KMS-11 (cell line): Measurements from ENCODE around the gene LDLRAD3.

Experiments
- H2AFZ ChIP-seq: fragments of 200-600 bp; sonication (generic); 2 replicates; pipeline ENCODE4 v1.6.1; 2016; ENCODE audit warnings: antibody characterized with exemption, mixed run types, low read depth
- H3K27ac ChIP-seq: fragments of 200-600 bp; sonication (generic); 2 replicates; pipeline ENCODE4 v1.6.1; 2016; ENCODE audit warnings: mild to moderate bottlenecking, mixed run types
- H3K27me3 ChIP-seq: fragments of 200-600 bp; sonication (generic); 2 replicates; pipeline ENCODE4 v1.6.1; 2017; ENCODE audit warnings: mild to moderate bottlenecking, low read depth, mixed run types, moderate library complexity; ENCODE audit not compliant: insufficient read depth
- H3K36me3 ChIP-seq: fragments of 200-600 bp; sonication (generic); 2 replicates; pipeline ENCODE4 v1.6.1; 2017; ENCODE audit warnings: mild to moderate bottlenecking, mixed run types; ENCODE audit not compliant: insufficient read depth
- H3K4me1 ChIP-seq: fragments of 200-600 bp; sonication (generic); 2 replicates; pipeline ENCODE4 v1.6.1; 2016; ENCODE audit warnings: mild to moderate bottlenecking, low read depth, mixed run types; ENCODE audit not compliant: poor library complexity, severe bottlenecking
- H3K4me2 ChIP-seq: fragments of 200-600 bp; sonication (generic); 2 replicates; pipeline ENCODE4 v1.7.0; 2016; ENCODE audit warnings: mild to moderate bottlenecking, mixed run types
- H3K4me3 ChIP-seq: fragments of 200-600 bp; sonication (generic); IDR thresholded peaks from 2 replicates; pipeline ENCODE4 v1.6.1; 2017; ENCODE audit warnings: low read depth, low read length, mixed read lengths; ENCODE audit not compliant: insufficient read depth
- H3K79me2 ChIP-seq: fragments of 200-600 bp; sonication (generic); 2 replicates; pipeline ENCODE4 v1.6.1; 2016; ENCODE audit warnings: low read depth, mixed run types; ENCODE audit not compliant: insufficient read depth
- H3K9ac ChIP-seq: fragments of 200-600 bp; sonication (generic); 2 replicates; pipeline ENCODE4 v1.6.1; 2016; ENCODE audit warnings: mild to moderate bottlenecking, mixed run types
- H4K20me1 ChIP-seq: fragments of 200-600 bp; sonication (generic); 2 replicates; pipeline ENCODE4 v1.6.1; 2016; ENCODE audit warnings: mild to moderate bottlenecking, mixed run types; ENCODE audit not compliant: insufficient read depth
- TF ChIP-seq, protein P1 (sequence below): fragments of 200-600 bp; sonication (generic); conservative IDR thresholded peaks from 2 replicates; pipeline ENCODE4 v1.6.1; 2017; ENCODE audit warnings: low read depth, mild to moderate bottlenecking, antibody characterized with exemption, low read length, moderate library complexity, mixed read lengths

The LDLRAD3 gene

DNA sequence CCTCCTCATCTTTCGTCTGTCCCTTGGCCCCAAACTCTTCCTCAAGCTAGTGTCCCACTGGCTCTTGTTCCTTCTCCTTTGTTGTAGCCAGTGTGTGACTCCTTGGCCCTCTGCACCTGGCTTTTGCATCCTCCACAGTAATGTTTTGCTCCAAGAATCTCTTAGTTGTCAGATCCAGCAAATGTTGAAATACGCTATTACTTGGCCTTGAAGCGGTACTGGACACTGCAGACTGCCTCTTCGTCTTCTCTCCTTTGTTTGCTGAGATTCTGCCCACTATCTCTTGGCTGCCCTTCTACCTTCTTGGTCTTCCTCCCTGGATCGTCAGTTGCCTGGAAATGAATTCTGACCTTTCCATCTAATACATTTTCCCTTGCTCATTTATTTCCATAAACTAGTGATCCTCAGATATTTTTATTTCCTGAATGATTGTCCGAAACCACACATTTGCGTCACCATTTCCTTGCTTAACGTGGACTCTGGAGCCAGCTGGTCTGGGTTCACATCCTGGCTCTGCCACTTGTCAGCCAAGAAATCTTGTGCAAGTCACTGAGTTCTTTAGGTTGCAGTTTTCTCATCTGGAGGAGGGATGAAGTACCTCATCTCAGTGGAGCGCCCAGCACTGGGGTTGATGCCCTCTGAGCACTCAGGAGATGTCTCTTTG lies 113.6 kb downstream of the LDLRAD3 start:
- no peak overlapping the region for H3K4me2 ChIP-seq
- no peaks in the 10 kb centered on the region for H4K20me1 ChIP-seq
- no peak overlapping the region for H3K27ac ChIP-seq
- TF ChIP-seq, protein P1, sequence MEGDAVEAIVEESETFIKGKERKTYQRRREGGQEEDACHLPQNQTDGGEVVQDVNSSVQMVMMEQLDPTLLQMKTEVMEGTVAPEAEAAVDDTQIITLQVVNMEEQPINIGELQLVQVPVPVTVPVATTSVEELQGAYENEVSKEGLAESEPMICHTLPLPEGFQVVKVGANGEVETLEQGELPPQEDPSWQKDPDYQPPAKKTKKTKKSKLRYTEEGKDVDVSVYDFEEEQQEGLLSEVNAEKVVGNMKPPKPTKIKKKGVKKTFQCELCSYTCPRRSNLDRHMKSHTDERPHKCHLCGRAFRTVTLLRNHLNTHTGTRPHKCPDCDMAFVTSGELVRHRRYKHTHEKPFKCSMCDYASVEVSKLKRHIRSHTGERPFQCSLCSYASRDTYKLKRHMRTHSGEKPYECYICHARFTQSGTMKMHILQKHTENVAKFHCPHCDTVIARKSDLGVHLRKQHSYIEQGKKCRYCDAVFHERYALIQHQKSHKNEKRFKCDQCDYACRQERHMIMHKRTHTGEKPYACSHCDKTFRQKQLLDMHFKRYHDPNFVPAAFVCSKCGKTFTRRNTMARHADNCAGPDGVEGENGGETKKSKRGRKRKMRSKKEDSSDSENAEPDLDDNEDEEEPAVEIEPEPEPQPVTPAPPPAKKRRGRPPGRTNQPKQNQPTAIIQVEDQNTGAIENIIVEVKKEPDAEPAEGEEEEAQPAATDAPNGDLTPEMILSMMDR = no peak
- H3K9ac ChIP-seq = no peak overlapping the region
- no peak overlapping the region for H2AFZ ChIP-seq
- H3K4me3 ChIP-seq = no peak overlapping the region
- no peaks in the 10 kb centered on the region for H3K27me3 ChIP-seq
- no peaks in the 10 kb centered on the region for H3K79me2 ChIP-seq
- H3K4me1 ChIP-seq = peaks cover under 1% of the 10 kb centered on the region
- H3K36me3 ChIP-seq = no peaks in the 10 kb centered on the region

DNA sequence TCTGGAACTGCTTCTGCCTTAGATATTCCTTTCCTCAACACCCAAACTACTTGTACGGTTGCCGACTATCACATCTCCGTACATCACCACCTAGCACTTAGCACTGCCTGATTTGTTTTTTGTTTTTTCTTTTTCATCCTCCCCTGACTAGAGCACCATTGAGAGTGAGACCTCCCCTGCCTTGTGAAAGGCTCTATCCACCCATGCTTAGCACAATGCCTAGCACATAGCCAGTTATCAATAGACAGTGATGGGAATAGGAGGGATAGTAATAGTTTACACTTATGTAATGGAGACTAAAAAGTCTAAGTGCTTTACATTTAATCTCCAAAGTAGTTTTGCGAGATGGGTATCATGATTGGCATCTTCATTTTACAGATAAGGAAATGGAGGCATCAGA lies 115.8 kb downstream of the LDLRAD3 start:
- Histone ChIP-seq H3K27ac (no peak overlapping the region), H3K4me1 (no peaks in the 10 kb centered on the region), H3K27me3 (no peaks in the 10 kb centered on the region), H2AFZ (no peak overlapping the region), H3K79me2 (no peaks in the 10 kb centered on the region), H3K4me2 (no peak overlapping the region), H3K36me3 (no peaks in the 10 kb centered on the region), H3K4me3 (no peak overlapping the region), H3K9ac (no peak overlapping the region), H4K20me1 (no peaks in the 10 kb centered on the region)
- TF ChIP-seq, protein P1 = no peak

DNA sequence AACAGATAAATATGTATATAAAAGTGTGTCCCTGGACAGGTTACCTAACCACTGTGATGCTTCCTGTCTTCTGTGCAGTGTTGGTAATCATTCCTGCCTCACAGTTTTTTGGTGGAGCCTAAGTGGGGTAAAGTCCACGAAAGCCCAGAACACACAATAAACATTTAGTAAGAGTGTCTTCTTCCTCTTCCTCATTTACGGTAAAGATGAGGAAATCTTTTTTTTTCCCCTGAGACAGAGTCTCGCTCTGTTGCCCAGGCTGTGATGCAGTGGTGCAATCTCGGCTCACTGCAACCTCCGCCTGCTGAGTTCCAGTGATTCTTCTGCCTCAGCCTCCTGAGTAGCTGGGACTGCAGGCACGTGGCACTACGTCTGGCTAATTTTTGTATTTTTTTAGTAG lies 117.1 kb downstream of the LDLRAD3 start:
- H3K4me1 ChIP-seq = no peaks in the 10 kb centered on the region
- TF ChIP-seq, protein P1 = no peak
- no peak overlapping the region for H3K4me3 ChIP-seq
- H2AFZ ChIP-seq = no peak overlapping the region
- H3K36me3 ChIP-seq = no peaks in the 10 kb centered on the region
- no peaks in the 10 kb centered on the region for H3K27me3 ChIP-seq
- H3K4me2 ChIP-seq = no peak overlapping the region
- H4K20me1 ChIP-seq = no peaks in the 10 kb centered on the region
- no peaks in the 10 kb centered on the region for H3K79me2 ChIP-seq
- no peak overlapping the region for H3K9ac ChIP-seq
- no peak overlapping the region for H3K27ac ChIP-seq

DNA sequence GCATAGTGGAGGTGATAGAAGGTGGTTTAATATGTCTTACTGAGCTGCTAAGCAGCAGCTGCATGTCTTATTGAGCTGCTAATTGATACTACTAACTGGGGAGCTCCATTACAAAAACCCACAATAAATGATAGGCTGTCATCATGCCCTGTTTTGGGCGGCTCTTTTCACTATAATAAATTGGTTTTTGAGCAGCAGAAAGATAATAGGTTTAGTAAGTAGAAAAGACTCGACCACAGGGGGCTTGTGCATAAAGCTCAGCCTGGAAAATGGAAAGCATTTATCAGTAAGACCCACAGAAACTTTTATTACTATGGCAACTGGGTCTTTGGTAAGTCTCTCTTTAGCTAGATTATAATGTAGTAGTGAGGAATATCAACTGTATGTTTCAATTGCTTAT lies 117.6 kb downstream of the LDLRAD3 start:
- no peaks in the 10 kb centered on the region for H3K27me3 ChIP-seq
- no peaks in the 10 kb centered on the region for H3K36me3 ChIP-seq
- no peaks in the 10 kb centered on the region for H3K4me1 ChIP-seq
- no peaks in the 10 kb centered on the region for H4K20me1 ChIP-seq
- H2AFZ ChIP-seq = no peak overlapping the region
- TF ChIP-seq, protein P1 = no peak
- no peak overlapping the region for H3K9ac ChIP-seq
- H3K4me2 ChIP-seq = no peak overlapping the region
- no peak overlapping the region for H3K4me3 ChIP-seq
- H3K79me2 ChIP-seq = no peaks in the 10 kb centered on the region
- no peak overlapping the region for H3K27ac ChIP-seq
